Measurements from ENCODE around the gene EIF5B.

EIF5B gene

GRCh38 chr2:99414566-99414965, 77.4 kb downstream of the EIF5B start:
- DNase-seq (ENCODE audit: low read depth) = no peak

GRCh38 chr2:99417396-99417795, 80.2 kb downstream of the EIF5B start:
- no peak for DNase-seq (ENCODE audit: low read depth)

DNA sequence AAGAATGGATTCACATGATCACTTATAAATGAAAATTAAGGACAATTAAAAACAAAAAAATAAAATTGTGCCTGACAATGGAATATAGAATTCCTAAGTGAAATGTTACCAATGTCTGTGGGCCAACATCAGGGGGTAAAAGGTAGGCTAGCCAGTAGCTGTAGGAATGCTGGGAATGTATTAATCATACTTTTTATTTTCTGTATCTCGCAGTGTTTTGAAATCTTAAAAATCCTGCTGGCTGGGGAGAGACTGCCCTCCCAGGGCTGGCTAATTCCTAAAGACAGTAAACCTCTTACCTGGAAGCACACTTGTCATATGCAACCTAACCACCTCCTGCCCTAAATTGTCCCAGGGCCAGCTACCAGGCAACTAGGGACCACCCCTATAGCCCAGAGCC, 82.8 kb downstream of the EIF5B start:
- DNase-seq (ENCODE audit: low read depth) = no peak

DNA sequence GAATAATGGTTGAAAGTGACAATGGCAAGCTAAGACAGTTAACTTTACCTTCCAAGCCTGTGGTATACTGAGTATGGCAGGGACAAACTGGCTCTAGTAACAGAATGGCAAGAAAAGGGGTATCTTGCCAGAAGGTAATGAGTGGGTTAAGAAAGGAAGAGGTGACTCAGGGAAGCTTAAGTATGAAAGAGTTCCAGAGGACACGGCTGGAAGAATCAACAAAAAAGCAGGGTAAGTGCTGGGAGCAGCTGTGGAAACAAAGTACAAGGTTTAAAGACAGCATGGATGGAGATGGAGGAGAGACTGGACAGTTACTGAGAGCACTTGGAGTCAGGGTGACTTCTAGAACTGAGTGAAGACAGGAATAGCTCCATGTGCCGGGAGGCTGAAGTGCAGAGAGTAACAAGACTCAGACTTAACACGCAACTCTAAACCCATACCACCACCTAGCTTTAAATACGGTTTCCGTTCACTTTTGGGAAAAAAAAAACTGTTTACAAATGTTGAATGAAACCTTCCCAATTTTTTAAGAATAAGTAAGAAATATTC, 83.6 kb downstream of the EIF5B start:
- no peak for DNase-seq (ENCODE audit: low read depth)

DNA sequence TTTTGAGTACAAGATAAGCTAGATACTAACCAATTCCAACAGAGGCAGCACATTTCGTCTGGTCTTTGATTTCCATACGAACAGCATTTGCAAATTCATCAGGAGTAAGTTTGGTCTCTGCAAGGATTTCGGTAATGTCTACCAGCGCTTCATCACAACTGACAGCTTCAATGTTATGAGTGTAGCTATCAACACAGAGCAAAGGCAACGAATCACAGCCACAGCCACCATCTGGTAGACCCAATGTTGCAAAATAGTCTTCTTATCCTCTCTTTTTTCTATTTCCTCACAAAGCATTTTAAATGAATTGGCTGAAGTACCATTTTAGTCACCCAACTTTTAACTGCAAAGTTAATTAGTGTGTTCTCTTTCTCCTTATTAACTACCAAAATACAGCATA, 84.3 kb downstream of the EIF5B start:
- no peak for DNase-seq (ENCODE audit: low read depth)

DNA sequence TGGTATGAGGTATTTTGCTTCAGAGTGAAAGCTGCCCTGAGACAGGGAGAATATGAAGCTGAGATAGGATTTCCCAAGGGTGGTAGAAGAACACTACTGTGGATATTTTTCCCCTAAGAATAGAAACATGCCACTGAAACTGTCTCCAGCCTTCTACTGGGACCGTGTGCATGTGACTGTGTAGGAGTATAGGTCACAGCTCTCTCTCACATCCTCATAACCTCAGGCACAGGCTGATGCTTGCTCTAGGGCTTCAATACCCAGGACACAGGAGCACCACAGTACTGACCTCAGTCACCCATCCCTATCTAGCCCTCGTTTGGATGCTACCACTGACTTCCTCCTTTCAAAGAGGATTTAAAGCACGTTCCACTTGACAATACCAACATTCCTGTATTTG, 85.4 kb downstream of the EIF5B start:
- DNase-seq (ENCODE audit: low read depth) = no peak

GRCh38 chr2:99424371-99424770, 87.2 kb downstream of the EIF5B start:
- no peak for DNase-seq (ENCODE audit: low read depth)

DNA sequence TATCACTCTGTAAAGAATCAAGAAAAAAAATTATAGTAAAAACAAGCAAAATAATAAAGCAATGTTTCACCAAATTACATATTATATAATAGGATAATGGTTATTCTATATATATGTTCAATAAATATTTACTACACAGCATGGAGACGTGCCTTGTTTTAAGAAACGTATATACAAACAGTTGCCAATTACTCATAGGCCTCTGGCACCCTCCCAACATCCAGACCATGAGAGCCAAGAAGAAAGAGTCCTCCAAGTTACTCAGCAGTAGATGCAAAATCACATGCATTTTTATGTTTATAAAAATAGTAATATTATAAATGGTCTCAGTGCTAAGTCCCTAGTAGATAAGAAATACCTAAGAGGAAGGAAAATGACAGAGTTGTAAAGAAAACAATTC, 87.8 kb downstream of the EIF5B start:
- no peak for DNase-seq (ENCODE audit: low read depth)

DNA sequence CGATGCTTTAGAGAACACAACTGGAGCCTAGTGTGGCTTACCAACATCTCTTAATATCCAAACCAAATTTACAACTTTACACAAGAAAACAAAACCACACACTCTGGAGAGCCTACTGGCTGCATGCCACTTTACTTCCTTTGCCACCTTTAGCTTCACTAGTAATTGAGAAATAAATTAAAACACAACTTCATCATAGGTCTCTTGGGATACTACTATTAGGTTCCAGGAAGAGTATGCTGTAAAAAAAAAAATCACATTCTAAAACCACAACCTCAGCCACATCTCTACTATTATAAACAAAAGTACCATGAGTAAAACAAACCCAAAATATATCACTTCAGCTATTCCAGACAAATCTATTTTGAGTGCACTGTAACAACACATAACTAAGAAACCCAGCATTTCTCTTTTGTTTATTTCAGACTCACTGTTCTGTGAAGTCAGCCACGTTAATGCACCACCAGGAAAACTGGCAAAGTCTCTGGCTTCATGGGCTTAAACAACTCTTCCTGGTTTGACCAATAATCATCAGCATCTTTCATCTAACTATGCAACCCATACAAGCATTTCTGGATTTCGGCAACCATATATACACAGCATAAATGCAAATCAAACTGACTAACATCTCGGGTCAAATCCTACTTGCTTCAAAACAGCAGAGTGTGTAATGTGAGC, 93.6 kb downstream of the EIF5B start:
- DNase-seq (ENCODE audit: low read depth) = no peak

- no peak for DNase-seq (ENCODE audit: low read depth)
Observed at GRCh38 chr2:99431587-99432275, 94.5 kb downstream of the EIF5B start.

- no peak for DNase-seq (ENCODE audit: low read depth)
Observed at GRCh38 chr2:99433340-99433739, 96.2 kb downstream of the EIF5B start.

DNA sequence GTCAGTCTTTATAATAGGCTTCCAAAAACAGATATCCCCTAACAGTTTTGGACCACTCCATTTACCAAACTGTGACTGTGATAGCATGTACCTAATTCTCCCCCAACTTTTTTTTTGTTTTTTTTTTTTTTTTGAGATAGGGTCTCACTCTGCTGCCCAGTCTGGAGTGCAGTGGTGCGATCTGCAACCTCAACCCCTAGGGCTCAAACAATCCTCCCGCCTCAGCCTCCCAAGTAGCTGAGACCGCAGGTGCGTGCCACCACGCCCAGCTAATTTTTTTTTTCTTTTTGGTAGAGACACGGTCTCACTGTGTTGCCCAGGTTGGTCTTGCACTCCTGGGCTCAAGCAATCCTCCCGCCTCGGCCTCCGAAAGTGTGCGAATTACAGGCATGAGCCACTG, 99.7 kb downstream of the EIF5B start:
- no peak for DNase-seq (ENCODE audit: low read depth)

DNA sequence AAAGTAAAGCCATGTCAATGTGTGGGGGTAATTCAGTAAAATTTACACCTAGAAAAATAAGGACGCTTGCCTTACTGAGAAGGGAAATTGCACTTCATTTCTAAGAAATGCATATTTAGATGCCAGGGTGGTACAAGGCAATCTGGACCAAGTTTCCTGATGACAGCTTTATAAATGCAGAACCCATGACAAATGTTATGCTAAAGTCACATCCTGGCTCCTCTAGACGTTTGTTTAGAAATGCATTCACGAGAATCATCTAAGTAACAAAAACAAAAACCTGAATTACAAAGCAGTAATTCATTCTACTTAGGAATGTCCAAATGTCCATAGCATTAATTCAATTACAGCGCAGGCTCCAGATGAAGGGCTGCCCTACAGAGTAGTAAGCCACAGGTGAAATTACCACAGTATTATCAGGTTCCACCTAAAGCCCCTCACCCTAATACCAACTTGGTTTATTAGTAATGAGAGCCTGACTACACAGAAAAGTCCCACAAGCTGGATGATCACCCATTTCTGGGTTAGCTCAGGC, 102.8 kb downstream of the EIF5B start:
- DNase-seq (ENCODE audit: low read depth) = no peak

GRCh38 chr2:99442837-99443236, 105.6 kb downstream of the EIF5B start:
- no peak for DNase-seq (ENCODE audit: low read depth)

DNA sequence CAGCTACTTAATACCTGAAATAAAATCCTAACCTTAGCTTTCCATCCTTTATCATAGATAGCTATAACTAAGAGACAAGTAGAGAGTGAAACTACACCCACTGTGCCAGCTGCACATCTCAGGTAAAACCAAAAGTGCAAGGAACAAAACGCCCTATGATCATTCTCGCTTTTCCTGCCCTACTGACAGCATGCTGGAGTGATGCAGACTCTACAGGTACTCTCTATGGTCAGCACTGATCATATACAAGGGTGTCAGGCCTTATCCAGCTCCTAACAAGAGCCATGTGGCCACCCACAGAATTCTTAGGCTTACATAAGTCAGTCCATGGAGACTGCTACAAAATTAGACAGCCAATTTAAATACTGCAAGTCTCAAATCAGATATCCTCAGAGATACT, 107.0 kb downstream of the EIF5B start:
- no peak for DNase-seq (ENCODE audit: low read depth)

DNA sequence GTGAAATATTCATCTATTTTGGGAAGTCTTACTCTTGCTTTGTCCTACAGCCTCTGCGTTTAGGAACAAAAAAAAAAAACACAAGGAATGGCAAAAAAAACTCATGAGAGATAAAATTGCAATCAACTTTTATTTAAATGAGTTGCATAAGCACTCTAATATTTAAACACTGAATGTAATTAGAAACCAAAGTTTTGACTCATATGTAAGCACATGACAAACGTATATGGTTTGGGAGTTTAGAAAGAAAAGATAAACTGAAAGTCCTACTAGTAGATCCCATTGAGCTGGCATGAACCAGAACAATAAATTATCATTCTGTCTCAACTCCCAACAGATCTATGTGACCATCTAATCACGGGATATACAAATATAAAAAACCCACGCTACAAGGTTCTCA, 107.9 kb downstream of the EIF5B start:
- no peak for DNase-seq (ENCODE audit: low read depth)

GRCh38 chr2:99448556-99448955, 111.4 kb downstream of the EIF5B start:
- DNase-seq (ENCODE audit: low read depth) = no peak

GRCh38 chr2:99450199-99450598, 113.0 kb downstream of the EIF5B start:
- no peak for DNase-seq (ENCODE audit: low read depth)

Measured in stimulated activated CD8-positive, alpha-beta memory T cell treated with anti-CD3 and anti-CD28 coated beads, Interleukin-12 subunit alpha, Interleukin-12 subunit beta, amount 100 ng/mL, for 1 hour (primary cell).